AG08396 (cell line): Measurements from ENCODE around the gene PCGF1.
"Not testable (repeated sequence)": the region's sequence is repeated elsewhere in the genome, so short reads cannot be mapped to it uniquely, and the experiment has no call there.

Experiments
- DNase-seq: peaks from one replicate; pipeline ENCODE4 v3.0.0; 2012; ENCODE audit warnings: low spot score, mixed read lengths

Gene PCGF1

GRCh38 chr2:74472086-74472944, 35.2 kb downstream of the PCGF1 start, which contains the start of gene MRPL53:
TSS of gene MRPL53 (minus strand) at chr2:74472680. CDS start at chr2:74472660, 20 bp downstream.
- DNase-seq: peak; percentile 85

GRCh38 chr2:74471332-74472065, 36.0 kb downstream of the PCGF1 start:
- DNase-seq: no peak

- not testable (repeated sequence) for DNase-seq
Observed at GRCh38 chr2:74470742-74471141, 36.8 kb downstream of the PCGF1 start.

- no peak for DNase-seq
Observed at GRCh38 chr2:74464406-74464805, 43.1 kb downstream of the PCGF1 start.

GRCh38 chr2:74462786-74463105, 44.7 kb downstream of the PCGF1 start:
- no peak for DNase-seq

DNA sequence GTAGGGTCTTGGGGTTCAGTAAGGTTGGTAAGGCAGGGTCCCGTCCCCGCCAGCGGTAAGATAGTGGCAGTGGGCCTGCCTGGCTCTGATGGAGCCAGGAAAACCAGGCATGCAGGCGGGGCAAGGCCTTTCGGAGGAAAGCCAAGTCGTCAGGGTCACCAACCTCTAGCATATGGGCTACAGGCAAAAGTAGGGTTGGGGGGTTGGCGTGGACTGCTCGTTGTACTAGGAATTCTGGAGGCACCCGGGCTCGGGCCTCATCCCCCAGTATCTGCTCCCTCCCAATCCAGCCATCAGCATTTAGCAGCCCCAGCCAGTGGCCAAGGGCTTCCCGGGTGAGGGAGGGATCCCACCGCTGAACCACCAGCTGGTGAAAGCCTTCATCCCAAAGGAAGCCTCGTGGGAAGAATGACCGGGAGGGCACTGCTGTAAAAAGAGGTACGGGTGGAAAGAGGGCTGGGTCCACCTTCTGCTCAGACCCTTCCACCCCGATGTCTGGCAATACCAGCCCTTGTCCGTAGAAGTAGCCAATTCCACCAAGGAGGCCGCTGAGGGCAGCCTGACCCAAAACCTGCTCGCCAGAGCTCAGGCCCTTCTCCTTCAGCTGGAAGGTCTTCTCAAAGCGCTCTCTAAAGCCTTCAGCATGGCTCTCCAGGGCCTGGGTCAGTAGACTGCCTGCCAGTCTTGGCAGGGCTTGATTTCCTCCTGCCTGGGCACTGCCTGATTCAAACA, 45.3 kb downstream of the PCGF1 start:
- DNase-seq: no peak

- DNase-seq: no peak
Observed at GRCh38 chr2:74461187-74462053, 46.1 kb downstream of the PCGF1 start.

DNA sequence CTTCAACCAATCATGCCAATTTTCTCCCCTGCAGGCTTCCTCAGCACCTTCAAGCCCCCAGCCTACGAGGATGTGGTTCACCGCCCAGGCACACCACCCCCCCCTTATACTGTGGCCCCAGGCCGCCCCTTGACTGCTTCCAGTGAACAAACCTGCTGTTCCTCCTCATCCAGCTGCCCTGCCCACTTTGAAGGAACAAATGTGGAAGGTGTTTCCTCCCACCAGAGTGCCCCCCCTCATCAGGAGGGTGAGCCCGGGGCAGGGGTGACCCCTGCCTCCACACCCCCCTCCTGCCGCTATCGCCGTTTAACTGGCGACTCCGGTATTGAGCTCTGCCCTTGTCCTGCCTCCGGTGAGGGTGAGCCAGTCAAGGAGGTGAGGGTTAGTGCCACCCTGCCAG, 47.3 kb downstream of the PCGF1 start:
- not testable (repeated sequence) for DNase-seq

GRCh38 chr2:74459503-74460118, 47.9 kb downstream of the PCGF1 start:
- not testable (repeated sequence) for DNase-seq

DNA sequence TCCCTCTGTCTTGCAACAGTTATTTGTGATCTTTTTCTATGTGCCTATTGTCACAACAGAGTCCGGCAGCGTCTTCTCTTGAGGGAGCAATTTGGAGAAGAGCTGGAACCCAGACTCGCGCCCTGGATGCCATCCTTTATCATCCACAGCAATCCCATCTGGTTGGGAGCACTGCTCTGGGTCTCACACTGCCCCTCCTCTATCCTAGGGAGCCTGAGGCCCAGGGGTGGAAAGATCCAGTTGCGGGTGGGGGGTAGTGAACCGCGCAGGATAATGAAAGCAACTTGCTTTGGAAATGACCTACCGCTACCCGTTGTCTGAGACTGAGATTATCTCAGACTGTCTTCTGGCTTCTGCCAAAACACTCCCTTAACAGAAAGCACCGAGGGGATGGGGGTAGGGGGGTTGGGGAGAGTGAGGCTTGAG, 48.5 kb downstream of the PCGF1 start:
- DNase-seq: no peak

DNA sequence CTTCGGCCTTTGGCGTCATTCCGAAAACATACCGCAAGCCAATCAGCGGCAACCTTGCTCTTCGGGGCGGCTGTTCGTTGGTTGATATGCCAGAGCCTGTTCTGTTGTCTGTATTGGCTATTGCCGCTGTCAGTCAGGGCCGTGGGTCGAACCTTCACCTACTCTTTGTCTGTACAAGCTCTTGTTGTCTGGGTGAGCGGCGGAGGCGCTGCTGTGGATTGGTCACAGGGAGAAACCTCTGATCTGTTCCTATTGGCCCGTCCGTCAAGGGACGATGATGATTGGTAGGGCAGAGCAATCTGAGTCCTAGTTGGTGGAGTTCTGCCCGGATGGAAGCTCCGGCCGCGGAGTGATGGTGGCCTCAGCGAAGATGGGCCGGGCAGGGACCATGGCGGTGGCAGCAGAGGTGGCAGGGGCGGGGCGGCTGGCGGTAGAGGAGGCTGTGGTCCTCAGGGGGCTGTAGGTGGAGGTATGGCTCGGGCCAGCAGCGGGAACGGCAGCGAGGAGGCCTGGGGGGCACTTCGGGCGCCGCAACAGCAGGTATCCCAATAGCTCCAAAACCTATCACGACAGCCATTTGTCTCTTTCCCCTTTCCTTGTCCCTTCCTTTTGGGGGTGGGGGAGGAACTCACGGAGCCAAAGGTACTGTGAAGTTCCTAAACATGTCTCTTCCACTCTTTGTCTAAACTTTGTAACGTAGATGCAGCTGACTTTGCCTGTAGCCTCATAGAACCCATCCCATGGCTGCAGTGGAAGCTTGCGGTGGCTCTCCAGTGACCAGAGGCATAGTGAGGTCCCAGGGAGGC, 49.2 kb downstream of the PCGF1 start, which contains the start of gene WBP1:
WBP1 (plus strand) TSS at position 307 of the 806 bp plus-strand sequence; CDS start at position 472, 165 bp downstream.
- DNase-seq: peak; percentile 99

DNA sequence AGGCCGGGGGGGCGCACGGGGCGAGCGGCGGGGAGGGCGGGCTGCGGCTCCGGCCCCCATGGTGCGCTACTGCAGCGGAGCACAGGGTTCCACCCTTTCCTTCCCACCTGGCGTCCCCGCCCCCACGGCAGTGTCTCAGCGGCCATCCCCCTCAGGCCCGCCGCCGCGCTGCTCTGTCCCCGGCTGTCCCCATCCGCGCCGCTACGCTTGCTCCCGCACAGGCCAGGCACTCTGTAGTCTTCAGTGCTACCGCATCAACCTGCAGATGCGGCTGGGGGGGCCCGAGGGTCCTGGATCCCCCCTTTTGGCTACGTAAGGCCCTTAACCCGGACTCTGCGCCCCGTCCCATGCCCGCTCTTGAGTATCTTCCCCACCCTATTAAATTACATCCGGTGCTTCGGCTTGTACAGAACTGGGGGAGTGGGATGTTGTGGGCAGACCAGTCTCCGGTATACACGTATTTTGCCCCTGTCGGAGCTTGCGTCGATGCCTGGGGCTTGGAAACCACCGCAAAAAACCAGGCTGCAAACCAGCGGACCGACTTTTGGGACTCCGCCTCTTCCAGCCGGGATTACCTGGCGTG, 49.9 kb downstream of the PCGF1 start:
- DNase-seq: no peak

- no peak for DNase-seq
Observed at GRCh38 chr2:74457129-74457548, 50.4 kb downstream of the PCGF1 start.
